Measurements from ENCODE around the gene CITED1. TPM values are rescaled to one million over a fixed set of nuclear protein-coding genes. Genes with fewer than 3 reads are reported as not detected.

The CITED1 gene
- total RNA-seq, 4 donors from 2014 or later: not detected

DNA sequence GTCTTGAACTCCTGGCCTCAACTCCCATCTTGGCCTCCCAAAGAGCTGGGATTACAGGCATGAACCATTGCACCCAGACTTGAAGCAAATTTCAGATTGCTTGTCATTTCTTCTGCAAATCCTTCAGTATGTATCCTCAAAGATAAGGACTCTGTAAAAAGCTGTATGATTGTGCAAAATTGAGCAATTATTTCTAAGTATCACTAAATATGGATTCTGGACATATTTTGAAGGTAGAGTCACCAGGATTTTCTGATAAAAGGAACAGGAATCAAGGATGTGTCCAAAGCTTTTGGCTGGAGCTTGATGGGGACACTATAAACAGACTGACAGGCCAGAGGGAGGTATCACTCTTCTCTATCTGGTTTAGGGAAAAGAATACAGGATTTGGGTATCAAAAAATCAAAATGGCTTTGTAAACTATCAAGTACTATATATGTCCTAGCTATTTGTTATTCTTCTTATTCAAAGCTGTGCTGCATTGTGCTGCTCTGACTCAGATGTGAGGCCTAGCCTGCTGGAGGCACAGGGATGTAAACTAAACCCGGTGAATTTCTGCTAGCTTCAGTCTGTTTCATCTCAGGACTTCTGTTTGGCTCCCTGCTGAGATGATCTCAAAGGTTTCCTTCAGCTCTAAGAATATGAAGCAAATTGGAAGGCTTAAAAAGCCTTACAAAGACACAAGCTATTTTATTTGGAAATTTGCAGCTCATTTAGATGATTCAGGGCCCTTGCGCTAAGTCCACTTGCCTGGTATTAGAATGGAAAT is 36.9 kb downstream of the CITED1 start:
- H3K4me1 ChIP-seq: peaks cover 0 to 4% (median 0%) of the 10 kb centered on the region in 4 donors
- H3K4me3 ChIP-seq: no peak overlapping the region

DNA sequence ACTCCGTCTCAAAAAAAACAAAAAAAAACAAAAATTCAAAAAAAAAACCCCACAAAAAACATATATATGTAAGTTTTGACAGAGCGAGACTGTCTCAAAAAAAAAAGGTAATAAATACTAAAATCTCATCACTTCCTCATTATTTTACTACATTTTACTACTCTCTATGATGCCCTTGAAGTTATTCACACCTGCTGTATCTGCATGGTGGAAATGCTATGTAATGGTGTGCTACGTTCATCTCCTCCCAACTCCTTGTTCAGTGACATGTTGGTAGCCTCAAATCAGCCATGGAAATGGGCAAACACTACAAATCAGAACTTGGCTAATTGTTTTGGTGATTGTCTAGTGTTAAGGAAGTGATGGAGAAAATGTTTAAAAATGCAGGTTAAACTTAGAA is 40.5 kb downstream of the CITED1 start:
- Histone ChIP-seq H3K9me3 (no peaks in the 10 kb centered on the region), H3K4me3 (no peak overlapping the region), H3K27me3 (no peaks in the 10 kb centered on the region), H3K36me3 (peaks cover 0 to 8% (median 0%) of the 10 kb centered on the region in 3 donors), H3K4me1 (no peaks in the 10 kb centered on the region), H3K27ac (no peak overlapping the region)
- TF ChIP-seq, protein P1, sequence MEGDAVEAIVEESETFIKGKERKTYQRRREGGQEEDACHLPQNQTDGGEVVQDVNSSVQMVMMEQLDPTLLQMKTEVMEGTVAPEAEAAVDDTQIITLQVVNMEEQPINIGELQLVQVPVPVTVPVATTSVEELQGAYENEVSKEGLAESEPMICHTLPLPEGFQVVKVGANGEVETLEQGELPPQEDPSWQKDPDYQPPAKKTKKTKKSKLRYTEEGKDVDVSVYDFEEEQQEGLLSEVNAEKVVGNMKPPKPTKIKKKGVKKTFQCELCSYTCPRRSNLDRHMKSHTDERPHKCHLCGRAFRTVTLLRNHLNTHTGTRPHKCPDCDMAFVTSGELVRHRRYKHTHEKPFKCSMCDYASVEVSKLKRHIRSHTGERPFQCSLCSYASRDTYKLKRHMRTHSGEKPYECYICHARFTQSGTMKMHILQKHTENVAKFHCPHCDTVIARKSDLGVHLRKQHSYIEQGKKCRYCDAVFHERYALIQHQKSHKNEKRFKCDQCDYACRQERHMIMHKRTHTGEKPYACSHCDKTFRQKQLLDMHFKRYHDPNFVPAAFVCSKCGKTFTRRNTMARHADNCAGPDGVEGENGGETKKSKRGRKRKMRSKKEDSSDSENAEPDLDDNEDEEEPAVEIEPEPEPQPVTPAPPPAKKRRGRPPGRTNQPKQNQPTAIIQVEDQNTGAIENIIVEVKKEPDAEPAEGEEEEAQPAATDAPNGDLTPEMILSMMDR (IDR thresholded peaks at IDR 0.05): no peak
- TF ChIP-seq POLR2A (IDR thresholded peaks at IDR 0.05): no peak
- DNase-seq: no peak

More for the DNA sequence above, 36.9 kb downstream of the CITED1 start:
- no peak for TF ChIP-seq POLR2A (IDR thresholded peaks at IDR 0.05)
- TF ChIP-seq, protein P1 (IDR thresholded peaks at IDR 0.05): no peak
- no peaks in the 10 kb centered on the region for H3K9me3 ChIP-seq
- no peak for DNase-seq
- no peak overlapping the region for H3K27ac ChIP-seq
- peaks cover 0 to 22% (median 0%) of the 10 kb centered on the region in 3 donors for H3K36me3 ChIP-seq
- no peaks in the 10 kb centered on the region for H3K27me3 ChIP-seq

DNA sequence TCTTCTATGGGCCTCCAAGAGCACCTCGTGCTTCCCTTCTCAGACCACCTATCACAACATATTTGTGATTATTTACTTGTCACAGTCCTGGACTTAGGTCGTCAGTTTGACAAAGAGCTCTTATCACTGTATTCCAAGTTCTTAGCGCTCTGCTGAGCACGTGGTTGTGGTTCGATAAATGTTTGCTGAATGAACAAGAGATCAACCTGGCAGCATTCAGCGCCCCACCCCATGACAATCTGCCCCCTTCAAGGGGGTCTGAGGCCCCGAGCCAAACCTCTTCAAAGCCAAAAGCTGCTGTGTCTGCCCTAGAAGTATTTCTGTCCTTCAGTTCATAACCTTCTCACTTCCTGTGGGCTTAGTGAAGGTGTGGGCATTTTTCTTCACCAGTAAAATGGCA is 43.6 kb downstream of the CITED1 start:
- Histone ChIP-seq H3K4me3 (no peak overlapping the region), H3K9me3 (no peaks in the 10 kb centered on the region), H3K27me3 (no peaks in the 10 kb centered on the region), H3K4me1 (no peaks in the 10 kb centered on the region), H3K36me3 (no peaks in the 10 kb centered on the region), H3K27ac (no peak overlapping the region)
- DNase-seq: no peak
- no peak for TF ChIP-seq POLR2A (IDR thresholded peaks at IDR 0.05)
- TF ChIP-seq, protein P1 (IDR thresholded peaks at IDR 0.05): no peak

DNA sequence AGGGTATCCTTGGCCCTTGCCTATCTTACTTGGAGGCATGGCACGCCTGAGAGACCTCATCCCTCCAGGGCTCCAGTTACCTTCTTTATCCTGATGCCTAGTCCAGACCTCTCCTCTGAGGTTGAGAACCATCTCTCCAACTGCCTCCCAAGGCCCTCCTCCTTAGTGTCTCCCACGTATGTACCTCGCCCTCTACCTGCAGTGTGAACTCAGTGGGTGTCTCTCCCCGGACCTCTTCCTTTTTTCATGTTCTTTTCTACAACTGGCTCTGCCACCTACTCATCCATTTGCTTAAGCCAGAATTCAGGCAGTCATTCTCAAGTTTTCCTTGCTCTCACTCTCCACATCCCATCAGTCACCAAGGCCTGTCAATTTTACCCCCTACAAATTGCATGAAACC is 45.3 kb downstream of the CITED1 start:
- no peaks in the 10 kb centered on the region for H3K27me3 ChIP-seq
- H3K9me3 ChIP-seq: no peaks in the 10 kb centered on the region
- no peak overlapping the region for H3K4me3 ChIP-seq
- TF ChIP-seq, protein P1 (IDR thresholded peaks at IDR 0.05): no peak
- no peak for TF ChIP-seq POLR2A (IDR thresholded peaks at IDR 0.05)
- H3K36me3 ChIP-seq: no peaks in the 10 kb centered on the region
- no peaks in the 10 kb centered on the region for H3K4me1 ChIP-seq
- no peak overlapping the region for H3K27ac ChIP-seq
- DNase-seq: no peak

DNA sequence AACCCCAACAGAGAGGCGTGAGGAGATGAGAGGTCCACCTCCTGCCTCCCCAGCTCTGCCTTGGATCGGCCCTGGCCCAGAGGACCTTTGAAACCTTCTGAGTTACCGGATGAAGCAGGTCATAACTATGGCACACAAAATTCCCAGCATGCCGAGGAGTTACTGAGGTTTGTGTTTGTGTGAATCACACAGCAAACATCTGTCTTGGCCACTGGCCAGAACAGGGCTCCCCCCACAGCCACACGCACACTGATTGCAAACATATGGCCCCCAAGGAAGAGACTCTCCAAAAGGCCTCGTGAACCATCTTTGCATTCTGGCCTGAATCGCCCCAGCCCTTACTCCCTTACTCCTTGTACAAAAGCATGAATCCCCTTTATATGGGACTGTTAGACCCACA is 47.5 kb downstream of the CITED1 start:
- no peak for DNase-seq
- Histone ChIP-seq H3K4me1 (no peaks in the 10 kb centered on the region), H3K27me3 (no peaks in the 10 kb centered on the region), H3K4me3 (no peak overlapping the region), H3K27ac (no peak overlapping the region), H3K36me3 (no peaks in the 10 kb centered on the region), H3K9me3 (no peaks in the 10 kb centered on the region)
- TF ChIP-seq, protein P1 (IDR thresholded peaks at IDR 0.05): no peak
- no peak for TF ChIP-seq POLR2A (IDR thresholded peaks at IDR 0.05)
